GM18519 (cell line): ENCODE measurements around the gene PIP5K1C.

Experiments
- ATAC-seq: cut with Tn5 transposase; IDR thresholded peaks from one replicate; pipeline ENCODE4 v1.9.1; 2021; ENCODE audit warnings: mild to moderate bottlenecking, moderate library complexity; ENCODE audit not compliant: unreplicated experiment, low FRiP score

The PIP5K1C gene

GRCh38 chr19:3664879-3665642 is 35.2 kb downstream of the PIP5K1C start:
- no peak for ATAC-seq

DNA sequence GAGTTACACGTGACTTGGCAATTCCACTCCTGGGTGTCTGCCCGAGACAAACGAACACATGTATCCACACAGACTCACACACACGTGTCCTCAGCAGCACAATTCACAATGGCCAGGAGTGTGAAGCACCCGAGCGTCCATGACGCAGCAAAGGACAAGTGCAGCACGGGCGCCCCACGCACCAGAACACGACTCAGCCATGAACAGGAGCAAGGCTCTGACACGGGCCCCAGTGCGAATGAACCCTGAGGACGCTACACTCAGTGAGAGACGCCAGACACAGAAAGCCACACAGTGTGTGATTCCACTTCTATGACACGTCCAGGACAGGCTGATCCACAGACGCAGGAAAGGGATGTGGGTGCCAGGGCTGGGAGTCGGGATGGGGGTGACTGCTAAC is 36.4 kb downstream of the PIP5K1C start:
- no peak for ATAC-seq

GRCh38 chr19:3661284-3662238 is 38.7 kb downstream of the PIP5K1C start:
- no peak for ATAC-seq

DNA sequence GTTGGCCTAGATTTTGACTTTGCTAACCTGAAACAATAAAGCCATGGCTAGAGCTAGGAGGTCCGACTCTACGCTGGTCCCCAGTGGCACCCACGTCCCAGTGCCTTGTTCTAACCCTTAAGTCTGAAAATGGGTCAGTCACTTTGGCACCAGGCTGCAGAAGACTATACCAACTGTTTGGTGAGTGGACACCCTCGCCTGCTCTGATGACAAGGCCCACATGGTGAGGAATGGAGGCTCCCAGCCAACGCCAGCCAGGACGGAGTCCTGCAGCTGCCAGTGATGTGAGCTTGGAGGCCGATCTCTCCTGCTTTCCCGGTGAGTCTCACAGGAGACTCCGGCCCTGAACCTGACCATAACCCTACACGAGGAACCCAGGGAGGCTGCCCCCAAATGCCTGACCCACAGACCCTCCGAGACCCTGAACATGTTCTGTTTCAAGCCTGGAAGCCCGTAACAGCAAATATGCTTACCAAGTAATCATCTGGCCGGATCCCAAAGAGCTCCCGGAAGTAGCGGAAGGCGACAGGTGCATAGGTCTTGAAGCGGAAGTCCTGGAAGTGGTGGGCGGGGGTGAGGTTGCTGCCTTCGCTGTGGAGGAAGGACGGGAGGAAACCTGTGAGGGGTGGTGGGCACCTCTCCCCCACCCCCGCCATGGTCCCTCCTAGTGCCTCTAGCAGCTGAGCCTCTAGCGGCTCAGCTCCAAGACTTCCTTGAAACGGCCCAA is 39.6 kb downstream of the PIP5K1C start:
- no peak for ATAC-seq

DNA sequence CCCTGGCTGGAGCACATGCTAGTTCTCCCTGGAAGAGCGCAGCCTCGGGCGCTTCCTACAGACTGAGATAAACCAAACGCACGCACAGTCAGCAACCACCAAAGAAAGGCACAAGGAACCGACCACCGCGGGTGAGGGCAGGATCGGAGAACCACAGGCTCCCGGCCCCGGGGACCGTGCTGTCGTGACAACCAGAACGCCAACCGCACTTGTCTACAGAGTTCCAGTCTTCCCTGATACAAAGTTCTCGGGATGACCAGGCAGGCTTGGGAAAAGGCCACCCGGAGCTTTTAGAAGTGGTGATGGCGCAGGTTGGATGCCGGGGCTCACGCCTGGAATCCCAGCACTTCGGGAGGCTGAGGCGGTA is 40.5 kb downstream of the PIP5K1C start:
- no peak for ATAC-seq

GRCh38 chr19:3658870-3659745 is 41.2 kb downstream of the PIP5K1C start:
- ATAC-seq = no peak

DNA sequence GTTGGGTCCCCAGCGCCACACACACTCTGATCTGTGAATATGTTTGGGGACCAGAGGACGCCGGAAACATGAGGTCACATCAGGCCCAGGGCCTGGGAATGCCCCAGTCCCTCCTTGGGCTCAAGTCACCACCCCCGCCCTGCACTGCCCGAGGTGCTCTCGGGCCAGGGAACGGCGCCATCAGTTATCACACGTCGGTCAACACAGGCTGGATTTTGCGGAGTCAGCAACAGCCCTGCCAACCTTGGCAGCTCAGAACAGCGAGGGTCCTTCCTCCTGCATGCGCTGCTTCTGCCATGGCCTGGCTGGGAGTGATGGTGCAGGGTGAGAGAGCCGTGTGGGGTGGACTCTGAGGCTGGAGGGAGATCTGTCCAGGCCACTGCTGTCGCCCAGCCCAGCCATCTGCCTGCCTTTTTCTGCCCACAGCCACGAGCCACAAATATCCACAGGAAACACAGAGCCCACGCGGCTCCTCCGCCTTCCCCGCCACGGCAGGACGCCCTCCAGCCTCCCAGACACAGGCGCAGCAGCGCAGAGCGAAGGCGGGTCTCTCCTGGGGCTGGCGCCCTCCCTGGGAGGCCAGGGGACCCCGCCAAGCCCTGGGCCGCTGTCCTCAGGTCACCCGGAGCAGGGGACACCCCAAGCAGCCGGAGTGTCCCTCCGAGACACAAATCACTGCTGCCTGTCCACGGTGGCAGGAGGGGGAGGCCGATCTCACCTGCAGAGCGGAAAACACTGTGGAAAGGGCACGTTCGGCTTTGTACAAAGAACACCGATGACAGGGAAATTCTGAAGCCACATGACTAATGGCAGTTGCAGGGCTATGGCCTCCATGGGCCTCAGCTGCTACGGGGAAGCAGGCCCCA is 42.0 kb downstream of the PIP5K1C start:
- ATAC-seq = no peak

GRCh38 chr19:3657395-3657769 is 42.9 kb downstream of the PIP5K1C start:
- ATAC-seq = no peak

- no peak for ATAC-seq
Measured at GRCh38 chr19:3656747-3657394, 43.4 kb downstream of the PIP5K1C start.

DNA sequence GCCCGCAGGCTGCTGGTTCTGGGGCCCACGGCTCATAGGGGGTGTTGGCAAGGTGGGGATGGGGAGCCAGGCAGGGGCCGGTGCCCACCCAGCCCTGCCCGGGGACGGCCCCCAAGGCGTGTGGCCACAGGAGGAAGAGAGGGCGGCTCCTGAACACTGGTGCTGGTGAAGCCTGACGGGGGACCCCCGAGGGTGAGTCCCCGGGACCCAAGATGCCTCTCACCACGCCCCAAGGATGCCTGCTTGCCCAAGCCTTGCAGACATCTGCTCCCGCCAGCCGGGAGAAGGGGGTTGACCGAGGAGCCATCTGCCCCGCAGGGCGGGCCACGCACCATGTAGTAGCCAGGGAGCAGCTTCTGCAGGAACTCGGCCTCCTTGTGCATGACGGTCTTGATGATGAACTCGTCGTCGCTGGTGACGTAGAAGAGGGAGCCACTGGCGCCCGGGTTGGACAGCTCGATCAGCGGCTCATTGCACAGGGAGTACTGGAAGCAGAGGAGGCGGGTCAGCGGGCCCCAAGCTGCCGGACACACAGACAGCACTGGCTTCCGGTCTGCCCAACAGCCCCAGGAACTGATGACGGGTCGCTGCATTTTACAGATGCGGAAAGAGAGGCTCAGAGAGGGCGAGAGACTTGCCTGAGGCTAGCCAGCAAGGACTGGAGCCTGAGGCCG is 44.1 kb downstream of the PIP5K1C start:
- ATAC-seq = no peak

GRCh38 chr19:3655402-3656072 is 44.7 kb downstream of the PIP5K1C start:
- ATAC-seq = no peak

DNA sequence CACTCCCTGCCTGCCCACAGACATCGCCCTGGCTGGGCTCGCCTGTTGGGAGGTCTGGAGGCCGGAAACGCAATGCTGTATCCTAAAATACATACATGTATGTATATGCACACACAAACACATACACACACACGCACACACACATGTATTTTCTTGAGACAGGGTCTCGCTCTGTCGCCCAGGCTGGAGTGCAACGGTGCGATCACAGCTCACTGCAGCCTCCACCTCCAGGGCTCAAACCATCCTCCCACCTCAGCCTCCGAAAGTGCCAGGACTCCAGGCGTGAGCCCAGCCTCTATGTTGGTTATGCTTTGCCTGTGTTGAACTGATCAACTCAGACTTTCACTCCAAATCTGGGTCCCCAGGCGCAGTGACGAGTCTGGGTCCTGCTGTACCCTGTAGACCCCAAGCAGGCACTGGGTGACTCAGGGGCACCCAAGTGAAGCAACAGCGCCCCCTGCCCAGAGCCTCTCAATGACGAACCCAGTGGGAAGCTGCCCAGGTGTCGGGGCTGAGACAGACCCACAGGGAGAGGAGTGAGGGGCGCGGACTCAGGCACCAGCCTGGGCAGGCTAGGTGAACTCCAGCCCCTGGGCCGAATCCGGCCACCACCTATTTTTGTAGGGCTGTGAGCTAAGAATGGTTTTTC is 46.3 kb downstream of the PIP5K1C start:
- no peak for ATAC-seq

DNA sequence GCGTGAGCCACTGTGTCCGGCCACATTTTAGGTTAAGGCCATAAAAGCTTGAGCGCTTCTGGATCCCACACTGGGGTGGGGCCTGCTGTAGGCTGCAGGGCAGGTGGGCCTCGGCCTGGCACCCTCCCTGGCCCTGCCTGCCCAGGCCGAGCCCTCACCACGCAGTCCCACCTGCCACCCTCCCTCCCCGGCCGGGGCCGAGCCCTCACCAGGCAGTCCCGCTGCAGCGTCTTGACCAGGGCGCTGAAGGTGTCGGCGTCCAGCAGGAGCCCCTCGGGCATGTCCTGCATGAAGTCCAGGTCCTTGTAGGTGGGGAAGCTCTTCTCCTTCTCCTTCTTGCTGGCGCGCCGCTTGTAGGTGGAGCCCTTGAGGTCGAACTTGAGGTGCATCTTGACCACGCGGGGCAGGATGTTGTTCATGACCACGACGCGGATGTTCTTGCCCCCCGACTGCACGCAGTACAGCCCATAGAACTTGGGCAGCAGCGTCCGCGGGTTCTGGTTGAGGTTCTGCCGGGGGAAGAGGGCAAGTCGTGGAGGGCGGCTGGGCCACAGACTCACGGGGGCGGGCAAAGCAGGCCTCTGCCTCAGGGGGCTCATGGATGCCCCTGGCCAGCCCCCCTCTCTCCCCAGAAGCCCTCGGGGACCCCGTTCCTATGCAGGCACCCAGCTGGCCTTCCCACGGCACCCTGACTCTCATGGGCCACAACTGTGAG is 47.0 kb downstream of the PIP5K1C start:
- no peak for ATAC-seq

- ATAC-seq = no peak
Measured at GRCh38 chr19:3652422-3652821, 47.8 kb downstream of the PIP5K1C start.

- no peak for ATAC-seq
Measured at GRCh38 chr19:3651684-3652083, 48.6 kb downstream of the PIP5K1C start.

DNA sequence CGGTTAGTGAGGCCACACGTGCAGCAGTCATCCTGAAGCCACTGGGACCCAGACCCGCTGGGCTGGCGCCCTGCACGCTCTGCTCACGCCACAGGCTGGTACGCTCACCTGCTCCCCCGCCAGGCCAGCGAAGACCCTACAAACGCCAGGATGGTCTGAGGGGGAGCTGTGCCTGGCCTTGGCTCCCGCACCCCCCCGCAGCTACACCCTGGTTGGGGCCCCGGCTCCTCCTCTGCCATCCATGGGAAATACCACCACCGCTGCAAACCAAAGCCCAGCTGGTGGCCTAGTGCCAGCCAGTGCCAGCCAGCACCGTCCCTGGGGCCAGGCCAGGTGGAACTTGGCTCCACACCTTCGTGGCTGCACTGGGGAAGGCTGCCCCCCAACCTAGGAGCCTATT is 50.4 kb downstream of the PIP5K1C start:
- ATAC-seq = no peak
